ENCODE measurements around the gene FBXO36.

The FBXO36 gene

DNA sequence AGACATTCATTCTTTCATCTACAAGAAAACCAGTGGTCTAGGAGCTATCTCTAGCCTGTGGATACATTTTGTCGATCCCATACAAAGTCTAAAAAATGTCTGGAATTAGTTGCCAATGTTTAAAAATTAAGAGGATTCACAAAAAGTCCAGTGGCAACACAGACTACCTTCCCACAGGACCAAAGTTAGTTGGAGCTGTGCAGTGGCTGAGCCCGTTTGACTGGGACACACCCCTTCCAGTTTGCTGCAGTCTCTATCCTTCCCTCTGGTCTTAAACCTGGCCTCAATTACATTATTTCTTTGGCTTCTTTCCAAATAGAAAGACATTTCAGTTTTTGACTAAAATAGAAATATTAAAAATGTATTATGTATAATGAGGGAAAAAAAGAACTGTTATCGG lies 127.8 kb downstream of the FBXO36 start:
- no peak for DNase-seq (ENCODE audit: low read depth)

GRCh38 chr2:230052299-230052698 lies 130.0 kb downstream of the FBXO36 start:
- no peak for DNase-seq (ENCODE audit: low read depth)

GRCh38 chr2:230053753-230054478 lies 131.6 kb downstream of the FBXO36 start:
- peak; percentile 47 for DNase-seq (ENCODE audit: low read depth)

GRCh38 chr2:230060672-230061293 lies 138.5 kb downstream of the FBXO36 start:
- no peak for DNase-seq (ENCODE audit: low read depth)

Measured in amniotic epithelial cell (primary cell).